WTC11 (cell line): ENCODE measurements around the gene RBP2. TPM values are rescaled to one million over a fixed set of nuclear protein-coding genes. Genes with fewer than 3 reads are reported as not detected.

Source experiments
- ATAC-seq: fragments of 200-7000 bp; cut with Tn5 transposase; 2 replicates; pipeline ENCODE4 v1.10.0; 2021; ENCODE audit warnings: mild to moderate bottlenecking, moderate library complexity
- CTCF ChIA-PET: fragments of 300-600 bp; sonication (Branson Sonifier 250); formaldehyde crosslinking; loops from one replicate; lab custom pipeline; 2021; ENCODE audit warnings: antibody characterized with exemption; lab: Charles Lee
- POLR2A ChIA-PET: fragments of 350-600 bp; sonication (Branson Sonifier 250); formaldehyde crosslinking; loops from one replicate; lab custom pipeline; 2021; ENCODE audit warnings: antibody characterized with exemption; lab: Charles Lee
- DNase-seq: peaks from one replicate; pipeline ENCODE4 v3.0.0; 2021; ENCODE audit warnings: low spot score
- H3K27ac Mint-ChIP-seq: 2 replicates; pipeline ENCODE4 v1.8.0; 2021; ENCODE audit warnings: mixed read lengths
- H3K27me3 Mint-ChIP-seq: 2 replicates; pipeline ENCODE4 v1.8.0; 2021; ENCODE audit warnings: low read depth, mild to moderate bottlenecking, moderate library complexity, mixed read lengths
- H3K36me3 Mint-ChIP-seq: 2 replicates; pipeline ENCODE4 v1.8.0; 2021; ENCODE audit warnings: mixed read lengths
- H3K4me1 Mint-ChIP-seq: 2 replicates; pipeline ENCODE4 v1.8.0; 2022; ENCODE audit warnings: mixed read lengths
- H3K4me3 Mint-ChIP-seq: 2 replicates; pipeline ENCODE4 v1.8.0; 2021; ENCODE audit warnings: mild to moderate bottlenecking, moderate library complexity, mixed read lengths
- H3K9me3 Mint-ChIP-seq: 2 replicates; pipeline ENCODE4 v1.8.0; 2021; ENCODE audit warnings: mixed read lengths
- ELF4 ChIP-seq: sonication (generic); formaldehyde crosslinking; IDR thresholded peaks from 2 replicates; pipeline ENCODE4 v1.8.1; 2022; ENCODE audit warnings: low read depth, mild to moderate bottlenecking, moderate library complexity, missing genetic modification reagents
- ESRRA ChIP-seq: sonication (generic); formaldehyde crosslinking; IDR thresholded peaks from 2 replicates; pipeline ENCODE4 v1.8.1; 2022; ENCODE audit warnings: mild to moderate bottlenecking, missing genetic modification reagents, borderline replicate concordance
- IRF2 ChIP-seq: sonication (generic); formaldehyde crosslinking; IDR thresholded peaks from 2 replicates; pipeline ENCODE4 v1.8.0; 2022; ENCODE audit warnings: low read depth, missing genetic modification reagents, borderline replicate concordance
- JUN ChIP-seq: sonication (generic); formaldehyde crosslinking; IDR thresholded peaks from 2 replicates; pipeline ENCODE4 v1.8.0; 2023; ENCODE audit warnings: mild to moderate bottlenecking, missing genetic modification reagents
- NFATC4 ChIP-seq: fragments of 250-450 bp; sonication (Bioruptor Pico); IDR thresholded peaks from 2 replicates; pipeline ENCODE4 v1.9.0; 2021; ENCODE audit warnings: mild to moderate bottlenecking
- NFE2L1 ChIP-seq: sonication (generic); formaldehyde crosslinking; IDR thresholded peaks from 2 replicates; pipeline ENCODE4 v1.8.1; 2023; ENCODE audit warnings: missing genetic modification reagents
- NR2C2 ChIP-seq: sonication (generic); formaldehyde crosslinking; IDR thresholded peaks from 2 replicates; pipeline ENCODE4 v1.8.0; 2022; ENCODE audit warnings: mild to moderate bottlenecking, missing genetic modification reagents
- OVOL2 ChIP-seq: fragments of 250-450 bp; sonication (Bioruptor Pico); IDR thresholded peaks from 2 replicates; pipeline ENCODE4 v1.9.0; 2021; ENCODE audit warnings: mild to moderate bottlenecking, borderline replicate concordance
- SP1 ChIP-seq: sonication (generic); formaldehyde crosslinking; conservative IDR thresholded peaks from 2 replicates; pipeline ENCODE4 v1.8.1; 2022; ENCODE audit warnings: missing genetic modification reagents
- ZNF121 ChIP-seq: sonication (generic); formaldehyde crosslinking; IDR thresholded peaks from 2 replicates; pipeline ENCODE4 v1.8.0; 2023; ENCODE audit warnings: missing genetic modification reagents
- ZNF219 ChIP-seq: sonication (generic); formaldehyde crosslinking; IDR thresholded peaks from 2 replicates; pipeline ENCODE4 v1.8.0; 2023; ENCODE audit warnings: missing genetic modification reagents, mild to moderate bottlenecking, borderline replicate concordance
- ZNF232 ChIP-seq: sonication (generic); formaldehyde crosslinking; IDR thresholded peaks from 2 replicates; pipeline ENCODE4 v1.8.0; 2022; ENCODE audit warnings: mild to moderate bottlenecking, missing genetic modification reagents
- total RNA-seq: library from RNA; stranded (reverse); gene quantifications from 3 replicates; pipeline ENCODE4 v1.2.3, GENCODE V29; 2021
- TF ChIP-seq, protein P1 (sequence below): fragments of 250-450 bp; sonication (Bioruptor Pico); IDR thresholded peaks from 2 replicates; pipeline ENCODE4 v1.9.0; 2021; ENCODE audit warnings: mild to moderate bottlenecking
- TF ChIP-seq, protein P2 (sequence below): sonication (generic); formaldehyde crosslinking; IDR thresholded peaks from 2 replicates; pipeline ENCODE4 v1.8.1; 2022; ENCODE audit warnings: low read depth, missing genetic modification reagents, borderline replicate concordance
- TF ChIP-seq, protein P3 (sequence below): sonication (generic); formaldehyde crosslinking; IDR thresholded peaks from 2 replicates; pipeline ENCODE4 v1.8.0; 2022; ENCODE audit warnings: mild to moderate bottlenecking, missing genetic modification reagents
- TF ChIP-seq, protein P4 (sequence below): sonication (generic); formaldehyde crosslinking; conservative IDR thresholded peaks from 2 replicates; pipeline ENCODE4 v1.8.1; 2023; ENCODE audit warnings: mild to moderate bottlenecking, low read depth, missing genetic modification reagents, moderate library complexity
- TF ChIP-seq, protein P5 (sequence below): sonication (generic); formaldehyde crosslinking; IDR thresholded peaks from 2 replicates; pipeline ENCODE4 v1.8.1; 2023; ENCODE audit warnings: mild to moderate bottlenecking, missing genetic modification reagents
- TF ChIP-seq, protein P6 (sequence below): fragments of 250-450 bp; sonication (Bioruptor Pico); IDR thresholded peaks from 2 replicates; pipeline ENCODE4 v2.1.2; 2022; ENCODE audit warnings: mild to moderate bottlenecking, moderate library complexity
- TF ChIP-seq, protein P7 (sequence below): sonication (generic); formaldehyde crosslinking; IDR thresholded peaks from 2 replicates; pipeline ENCODE4 v1.8.1; 2022; ENCODE audit warnings: missing genetic modification reagents, borderline replicate concordance
- TF ChIP-seq, protein P8 (sequence below): sonication (generic); formaldehyde crosslinking; IDR thresholded peaks from 2 replicates; pipeline ENCODE4 v1.8.0; 2022; ENCODE audit warnings: missing genetic modification reagents
- TF ChIP-seq, protein P9 (sequence below): sonication (generic); formaldehyde crosslinking; IDR thresholded peaks from 2 replicates; pipeline ENCODE4 v1.8.0; 2023; ENCODE audit warnings: mild to moderate bottlenecking, missing genetic modification reagents

Gene RBP2
- total RNA-seq, 1 experiment from 2014 or later = not detected

DNA sequence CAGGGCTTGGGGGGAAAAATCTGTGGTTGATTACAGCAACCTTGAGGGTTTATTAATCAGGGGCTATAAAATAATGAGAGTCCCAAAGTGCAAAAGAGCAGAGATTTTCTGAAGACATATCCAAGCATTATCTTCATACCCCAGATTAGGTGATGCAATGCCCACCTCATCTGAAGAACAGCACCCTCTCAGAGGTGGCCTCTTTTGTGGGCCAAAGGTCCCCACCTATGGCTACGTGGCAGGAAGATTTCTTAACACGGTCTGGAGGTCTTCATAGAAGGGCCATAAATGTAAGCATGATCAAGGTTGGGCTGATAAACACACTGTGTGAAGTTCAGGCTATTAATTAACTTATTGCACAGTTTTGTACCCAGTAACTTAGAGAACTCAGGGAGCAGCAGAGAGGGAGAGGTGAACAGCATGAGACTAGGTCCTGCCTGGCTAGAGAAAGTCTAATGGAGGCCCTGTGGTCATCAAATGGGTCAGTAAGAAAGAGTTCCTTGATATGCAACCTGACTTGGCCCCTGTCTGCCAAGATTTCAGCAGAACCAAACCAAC is 29.6 kb upstream of the RBP2 start (continued):
- TF ChIP-seq ZNF121 (CRISPR knock-in tag) = no peak
- TF ChIP-seq NR2C2 = no peak
- TF ChIP-seq, protein P1, sequence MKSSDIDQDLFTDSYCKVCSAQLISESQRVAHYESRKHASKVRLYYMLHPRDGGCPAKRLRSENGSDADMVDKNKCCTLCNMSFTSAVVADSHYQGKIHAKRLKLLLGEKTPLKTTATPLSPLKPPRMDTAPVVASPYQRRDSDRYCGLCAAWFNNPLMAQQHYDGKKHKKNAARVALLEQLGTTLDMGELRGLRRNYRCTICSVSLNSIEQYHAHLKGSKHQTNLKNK = no peak
- TF ChIP-seq ELF4 (CRISPR knock-in tag) = no peak
- TF ChIP-seq ESRRA (CRISPR knock-in tag) = no peak
- TF ChIP-seq JUN (CRISPR knock-in tag) = no peak
- TF ChIP-seq, protein P2, sequence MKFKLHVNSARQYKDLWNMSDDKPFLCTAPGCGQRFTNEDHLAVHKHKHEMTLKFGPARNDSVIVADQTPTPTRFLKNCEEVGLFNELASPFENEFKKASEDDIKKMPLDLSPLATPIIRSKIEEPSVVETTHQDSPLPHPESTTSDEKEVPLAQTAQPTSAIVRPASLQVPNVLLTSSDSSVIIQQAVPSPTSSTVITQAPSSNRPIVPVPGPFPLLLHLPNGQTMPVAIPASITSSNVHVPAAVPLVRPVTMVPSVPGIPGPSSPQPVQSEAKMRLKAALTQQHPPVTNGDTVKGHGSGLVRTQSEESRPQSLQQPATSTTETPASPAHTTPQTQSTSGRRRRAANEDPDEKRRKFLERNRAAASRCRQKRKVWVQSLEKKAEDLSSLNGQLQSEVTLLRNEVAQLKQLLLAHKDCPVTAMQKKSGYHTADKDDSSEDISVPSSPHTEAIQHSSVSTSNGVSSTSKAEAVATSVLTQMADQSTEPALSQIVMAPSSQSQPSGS = no peak
- no peak for TF ChIP-seq ZNF219 (CRISPR knock-in tag)
- TF ChIP-seq, protein P3, sequence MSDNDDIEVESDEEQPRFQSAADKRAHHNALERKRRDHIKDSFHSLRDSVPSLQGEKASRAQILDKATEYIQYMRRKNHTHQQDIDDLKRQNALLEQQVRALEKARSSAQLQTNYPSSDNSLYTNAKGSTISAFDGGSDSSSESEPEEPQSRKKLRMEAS = no peak

DNA sequence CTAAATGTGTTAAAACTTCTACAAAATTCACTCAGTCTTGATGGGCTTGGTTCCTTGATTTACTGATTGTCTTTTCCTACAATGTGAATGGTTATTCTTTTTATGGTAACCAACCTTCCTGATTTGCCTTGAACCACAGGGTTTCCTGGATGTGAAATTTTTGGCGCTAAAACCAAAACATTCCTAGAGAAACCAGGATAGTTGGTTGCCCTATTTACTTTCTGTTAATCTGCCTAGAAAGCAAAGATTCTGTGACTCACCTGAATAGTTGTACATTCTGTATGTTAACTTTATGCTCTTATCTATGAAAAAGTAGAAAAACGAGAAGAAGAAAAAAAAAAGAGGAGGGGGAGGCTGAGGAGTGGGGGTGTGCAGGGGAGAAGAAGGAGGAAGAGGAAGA is 23.2 kb upstream of the RBP2 start:
- CTCF ChIA-PET = no interaction called here
- Mint-ChIP-seq H3K4me3 (no peak overlapping the region), H3K27ac (no peak overlapping the region), H3K27me3 (no peaks in the 10 kb centered on the region), H3K36me3 (peaks cover 15% of the 10 kb centered on the region), H3K9me3 (peaks cover 21% of the 10 kb centered on the region), H3K4me1 (peaks cover 4% of the 10 kb centered on the region; the same call in 1 of the 2 replicates)
- POLR2A ChIA-PET = no interaction called here
- DNase-seq (no peak), ATAC-seq (no peak)
- TF ChIP-seq, protein P4, sequence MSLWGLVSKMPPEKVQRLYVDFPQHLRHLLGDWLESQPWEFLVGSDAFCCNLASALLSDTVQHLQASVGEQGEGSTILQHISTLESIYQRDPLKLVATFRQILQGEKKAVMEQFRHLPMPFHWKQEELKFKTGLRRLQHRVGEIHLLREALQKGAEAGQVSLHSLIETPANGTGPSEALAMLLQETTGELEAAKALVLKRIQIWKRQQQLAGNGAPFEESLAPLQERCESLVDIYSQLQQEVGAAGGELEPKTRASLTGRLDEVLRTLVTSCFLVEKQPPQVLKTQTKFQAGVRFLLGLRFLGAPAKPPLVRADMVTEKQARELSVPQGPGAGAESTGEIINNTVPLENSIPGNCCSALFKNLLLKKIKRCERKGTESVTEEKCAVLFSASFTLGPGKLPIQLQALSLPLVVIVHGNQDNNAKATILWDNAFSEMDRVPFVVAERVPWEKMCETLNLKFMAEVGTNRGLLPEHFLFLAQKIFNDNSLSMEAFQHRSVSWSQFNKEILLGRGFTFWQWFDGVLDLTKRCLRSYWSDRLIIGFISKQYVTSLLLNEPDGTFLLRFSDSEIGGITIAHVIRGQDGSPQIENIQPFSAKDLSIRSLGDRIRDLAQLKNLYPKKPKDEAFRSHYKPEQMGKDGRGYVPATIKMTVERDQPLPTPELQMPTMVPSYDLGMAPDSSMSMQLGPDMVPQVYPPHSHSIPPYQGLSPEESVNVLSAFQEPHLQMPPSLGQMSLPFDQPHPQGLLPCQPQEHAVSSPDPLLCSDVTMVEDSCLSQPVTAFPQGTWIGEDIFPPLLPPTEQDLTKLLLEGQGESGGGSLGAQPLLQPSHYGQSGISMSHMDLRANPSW = no peak
- TF ChIP-seq, protein P5, sequence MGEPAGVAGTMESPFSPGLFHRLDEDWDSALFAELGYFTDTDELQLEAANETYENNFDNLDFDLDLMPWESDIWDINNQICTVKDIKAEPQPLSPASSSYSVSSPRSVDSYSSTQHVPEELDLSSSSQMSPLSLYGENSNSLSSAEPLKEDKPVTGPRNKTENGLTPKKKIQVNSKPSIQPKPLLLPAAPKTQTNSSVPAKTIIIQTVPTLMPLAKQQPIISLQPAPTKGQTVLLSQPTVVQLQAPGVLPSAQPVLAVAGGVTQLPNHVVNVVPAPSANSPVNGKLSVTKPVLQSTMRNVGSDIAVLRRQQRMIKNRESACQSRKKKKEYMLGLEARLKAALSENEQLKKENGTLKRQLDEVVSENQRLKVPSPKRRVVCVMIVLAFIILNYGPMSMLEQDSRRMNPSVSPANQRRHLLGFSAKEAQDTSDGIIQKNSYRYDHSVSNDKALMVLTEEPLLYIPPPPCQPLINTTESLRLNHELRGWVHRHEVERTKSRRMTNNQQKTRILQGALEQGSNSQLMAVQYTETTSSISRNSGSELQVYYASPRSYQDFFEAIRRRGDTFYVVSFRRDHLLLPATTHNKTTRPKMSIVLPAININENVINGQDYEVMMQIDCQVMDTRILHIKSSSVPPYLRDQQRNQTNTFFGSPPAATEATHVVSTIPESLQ = no peak
- TF ChIP-seq ZNF232 (CRISPR knock-in tag) (no peak), SP1 (no peak), OVOL2 (CRISPR knock-in tag) (no peak), NFATC4 (CRISPR knock-in tag) (no peak), NFE2L1 (CRISPR knock-in tag) (no peak), IRF2 (CRISPR knock-in tag) (no peak)
- TF ChIP-seq, protein P6, sequence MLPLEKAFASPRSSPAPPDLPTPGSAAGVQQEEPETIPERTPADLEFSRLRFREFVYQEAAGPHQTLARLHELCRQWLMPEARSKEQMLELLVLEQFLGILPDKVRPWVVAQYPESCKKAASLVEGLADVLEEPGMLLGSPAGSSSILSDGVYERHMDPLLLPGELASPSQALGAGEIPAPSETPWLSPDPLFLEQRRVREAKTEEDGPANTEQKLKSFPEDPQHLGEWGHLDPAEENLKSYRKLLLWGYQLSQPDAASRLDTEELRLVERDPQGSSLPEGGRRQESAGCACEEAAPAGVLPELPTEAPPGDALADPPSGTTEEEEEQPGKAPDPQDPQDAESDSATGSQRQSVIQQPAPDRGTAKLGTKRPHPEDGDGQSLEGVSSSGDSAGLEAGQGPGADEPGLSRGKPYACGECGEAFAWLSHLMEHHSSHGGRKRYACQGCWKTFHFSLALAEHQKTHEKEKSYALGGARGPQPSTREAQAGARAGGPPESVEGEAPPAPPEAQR = no peak
- TF ChIP-seq, protein P7, sequence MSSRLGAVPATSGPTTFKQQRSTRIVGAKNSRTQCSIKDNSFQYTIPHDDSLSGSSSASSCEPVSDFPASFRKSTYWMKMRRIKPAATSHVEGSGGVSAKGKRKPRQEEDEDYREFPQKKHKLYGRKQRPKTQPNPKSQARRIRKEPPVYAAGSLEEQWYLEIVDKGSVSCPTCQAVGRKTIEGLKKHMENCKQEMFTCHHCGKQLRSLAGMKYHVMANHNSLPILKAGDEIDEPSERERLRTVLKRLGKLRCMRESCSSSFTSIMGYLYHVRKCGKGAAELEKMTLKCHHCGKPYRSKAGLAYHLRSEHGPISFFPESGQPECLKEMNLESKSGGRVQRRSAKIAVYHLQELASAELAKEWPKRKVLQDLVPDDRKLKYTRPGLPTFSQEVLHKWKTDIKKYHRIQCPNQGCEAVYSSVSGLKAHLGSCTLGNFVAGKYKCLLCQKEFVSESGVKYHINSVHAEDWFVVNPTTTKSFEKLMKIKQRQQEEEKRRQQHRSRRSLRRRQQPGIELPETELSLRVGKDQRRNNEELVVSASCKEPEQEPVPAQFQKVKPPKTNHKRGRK (CRISPR knock-in tag) = no peak
- TF ChIP-seq, protein P8, sequence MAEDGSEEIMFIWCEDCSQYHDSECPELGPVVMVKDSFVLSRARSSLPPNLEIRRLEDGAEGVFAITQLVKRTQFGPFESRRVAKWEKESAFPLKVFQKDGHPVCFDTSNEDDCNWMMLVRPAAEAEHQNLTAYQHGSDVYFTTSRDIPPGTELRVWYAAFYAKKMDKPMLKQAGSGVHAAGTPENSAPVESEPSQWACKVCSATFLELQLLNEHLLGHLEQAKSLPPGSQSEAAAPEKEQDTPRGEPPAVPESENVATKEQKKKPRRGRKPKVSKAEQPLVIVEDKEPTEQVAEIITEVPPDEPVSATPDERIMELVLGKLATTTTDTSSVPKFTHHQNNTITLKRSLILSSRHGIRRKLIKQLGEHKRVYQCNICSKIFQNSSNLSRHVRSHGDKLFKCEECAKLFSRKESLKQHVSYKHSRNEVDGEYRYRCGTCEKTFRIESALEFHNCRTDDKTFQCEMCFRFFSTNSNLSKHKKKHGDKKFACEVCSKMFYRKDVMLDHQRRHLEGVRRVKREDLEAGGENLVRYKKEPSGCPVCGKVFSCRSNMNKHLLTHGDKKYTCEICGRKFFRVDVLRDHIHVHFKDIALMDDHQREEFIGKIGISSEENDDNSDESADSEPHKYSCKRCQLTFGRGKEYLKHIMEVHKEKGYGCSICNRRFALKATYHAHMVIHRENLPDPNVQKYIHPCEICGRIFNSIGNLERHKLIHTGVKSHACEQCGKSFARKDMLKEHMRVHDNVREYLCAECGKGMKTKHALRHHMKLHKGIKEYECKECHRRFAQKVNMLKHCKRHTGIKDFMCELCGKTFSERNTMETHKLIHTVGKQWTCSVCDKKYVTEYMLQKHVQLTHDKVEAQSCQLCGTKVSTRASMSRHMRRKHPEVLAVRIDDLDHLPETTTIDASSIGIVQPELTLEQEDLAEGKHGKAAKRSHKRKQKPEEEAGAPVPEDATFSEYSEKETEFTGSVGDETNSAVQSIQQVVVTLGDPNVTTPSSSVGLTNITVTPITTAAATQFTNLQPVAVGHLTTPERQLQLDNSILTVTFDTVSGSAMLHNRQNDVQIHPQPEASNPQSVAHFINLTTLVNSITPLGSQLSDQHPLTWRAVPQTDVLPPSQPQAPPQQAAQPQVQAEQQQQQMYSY = no peak
- TF ChIP-seq, protein P9, sequence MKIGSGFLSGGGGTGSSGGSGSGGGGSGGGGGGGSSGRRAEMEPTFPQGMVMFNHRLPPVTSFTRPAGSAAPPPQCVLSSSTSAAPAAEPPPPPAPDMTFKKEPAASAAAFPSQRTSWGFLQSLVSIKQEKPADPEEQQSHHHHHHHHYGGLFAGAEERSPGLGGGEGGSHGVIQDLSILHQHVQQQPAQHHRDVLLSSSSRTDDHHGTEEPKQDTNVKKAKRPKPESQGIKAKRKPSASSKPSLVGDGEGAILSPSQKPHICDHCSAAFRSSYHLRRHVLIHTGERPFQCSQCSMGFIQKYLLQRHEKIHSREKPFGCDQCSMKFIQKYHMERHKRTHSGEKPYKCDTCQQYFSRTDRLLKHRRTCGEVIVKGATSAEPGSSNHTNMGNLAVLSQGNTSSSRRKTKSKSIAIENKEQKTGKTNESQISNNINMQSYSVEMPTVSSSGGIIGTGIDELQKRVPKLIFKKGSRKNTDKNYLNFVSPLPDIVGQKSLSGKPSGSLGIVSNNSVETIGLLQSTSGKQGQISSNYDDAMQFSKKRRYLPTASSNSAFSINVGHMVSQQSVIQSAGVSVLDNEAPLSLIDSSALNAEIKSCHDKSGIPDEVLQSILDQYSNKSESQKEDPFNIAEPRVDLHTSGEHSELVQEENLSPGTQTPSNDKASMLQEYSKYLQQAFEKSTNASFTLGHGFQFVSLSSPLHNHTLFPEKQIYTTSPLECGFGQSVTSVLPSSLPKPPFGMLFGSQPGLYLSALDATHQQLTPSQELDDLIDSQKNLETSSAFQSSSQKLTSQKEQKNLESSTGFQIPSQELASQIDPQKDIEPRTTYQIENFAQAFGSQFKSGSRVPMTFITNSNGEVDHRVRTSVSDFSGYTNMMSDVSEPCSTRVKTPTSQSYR = no peak
